ENCODE data around the gene NR1D1. TPM values are rescaled to one million over a fixed set of nuclear protein-coding genes. Genes with fewer than 3 reads are reported as not detected.

Gene NR1D1
- total and polyA plus RNA-seq, 2 of the 13 experiments (the other 11 are each of a cell fraction or from before 2014, with no cell fraction given), result 2.1 to 2.7 TPM

GRCh38 chr17:40097931-40098845 lies 2.2 kb downstream of the NR1D1 start (continued):
- TF ChIP-seq ZNF616 (CRISPR knock-in tag; IDR thresholded peaks at IDR 0.05; ENCODE audit: low read depth) (peak; percentile 75; the same call in 1 of the 2 replicates), ZNF280D (CRISPR knock-in tag; IDR thresholded peaks at IDR 0.05) (peak; percentile 91), RAD21 (CRISPR knock-in tag; IDR thresholded peaks at IDR 0.05) (peak; percentile 22; the same call in 1 of the 2 replicates), FOXO4 (CRISPR knock-in tag; conservative IDR thresholded peaks at IDR 0.05) (0 out of 2 replicates have a peak, but pooled peaks have one; percentile 8), NFYC (CRISPR knock-in tag; IDR thresholded peaks at IDR 0.05) (peak; percentile 50; the same call in 1 of the 2 replicates), ZNF652 (CRISPR knock-in tag; IDR thresholded peaks at IDR 0.05; ENCODE audit: borderline replicate concordance, low read depth) (peak; percentile 53), ETS1 (CRISPR knock-in tag; IDR thresholded peaks at IDR 0.05) (no peak), CREB1 (IDR thresholded peaks at IDR 0.05) (no peak), CREB1 (CRISPR knock-in tag; IDR thresholded peaks at IDR 0.05) (peak; percentile 53; the same call in 1 of the 2 replicates), HNF4G (IDR thresholded peaks at IDR 0.05; ENCODE audit: borderline replicate concordance, low read depth, low read length) (peak; percentile 92), HNF4G (CRISPR knock-in tag; IDR thresholded peaks at IDR 0.05; ENCODE audit: borderline replicate concordance, low read depth) (peak; percentile 96), ZNF547 (CRISPR knock-in tag; IDR thresholded peaks at IDR 0.05) (peak; percentile 61), MAZ (IDR thresholded peaks at IDR 0.05; ENCODE audit: borderline replicate concordance, low read depth, low read length) (no peak), MAZ (CRISPR knock-in tag; IDR thresholded peaks at IDR 0.05; ENCODE audit: low read depth) (peak; percentile 67), ZNF446 (CRISPR knock-in tag; IDR thresholded peaks at IDR 0.05) (peak; percentile 28; the same call in 1 of the 2 replicates), AHR (CRISPR knock-in tag; IDR thresholded peaks at IDR 0.05) (peak; percentile 61; the same call in 1 of the 2 replicates), LBX2 (CRISPR knock-in tag; IDR thresholded peaks at IDR 0.05; ENCODE audit: borderline replicate concordance) (peak; percentile 89), ZFX (CRISPR knock-in tag; IDR thresholded peaks at IDR 0.05; ENCODE audit: low read depth) (no peak; the same call in 1 of the 2 replicates), ZNF607 (CRISPR knock-in tag; IDR thresholded peaks at IDR 0.05; ENCODE audit: borderline replicate concordance) (peak; percentile 98), HNF1B (CRISPR knock-in tag; IDR thresholded peaks at IDR 0.05) (peak; percentile 90), NR2C2 (CRISPR knock-in tag; IDR thresholded peaks at IDR 0.05; ENCODE audit: borderline replicate concordance) (peak; percentile 57)
